ENCODE results near the gene EPN3. TPM values are rescaled to one million over a fixed set of nuclear protein-coding genes. Genes with fewer than 3 reads are reported as not detected.

Gene EPN3
- total RNA-seq, 1 experiment from 2014 or later = 0.92 TPM

DNA sequence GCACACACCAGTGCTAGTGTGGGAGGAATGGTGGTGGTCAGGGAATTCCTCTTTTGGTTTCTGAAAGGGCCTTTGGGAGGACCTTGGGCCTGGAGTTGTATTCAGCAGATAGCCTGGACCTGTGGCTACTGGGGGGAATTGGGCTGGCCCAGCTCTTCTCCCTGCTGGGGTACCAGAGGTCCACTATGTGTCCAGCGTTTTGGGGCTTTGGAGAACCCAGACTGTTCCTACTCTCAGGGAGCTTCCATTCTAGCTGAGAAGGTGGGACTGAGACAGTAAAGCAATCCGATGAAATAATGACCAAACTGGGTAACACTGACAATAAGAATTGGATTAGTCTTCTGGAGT lies 2.4 kb downstream of the EPN3 start:
- no peak for TF ChIP-seq REST (IDR thresholded peaks at IDR 0.05; ENCODE audit: insufficient read depth in 1 of 2, low read depth in 2 of 2, low read length in 1 of 2)
- no peak for TF ChIP-seq POLR2AphosphoS5 (IDR thresholded peaks at IDR 0.05; ENCODE audit: low read depth, low read length)
- TF ChIP-seq, protein P1, sequence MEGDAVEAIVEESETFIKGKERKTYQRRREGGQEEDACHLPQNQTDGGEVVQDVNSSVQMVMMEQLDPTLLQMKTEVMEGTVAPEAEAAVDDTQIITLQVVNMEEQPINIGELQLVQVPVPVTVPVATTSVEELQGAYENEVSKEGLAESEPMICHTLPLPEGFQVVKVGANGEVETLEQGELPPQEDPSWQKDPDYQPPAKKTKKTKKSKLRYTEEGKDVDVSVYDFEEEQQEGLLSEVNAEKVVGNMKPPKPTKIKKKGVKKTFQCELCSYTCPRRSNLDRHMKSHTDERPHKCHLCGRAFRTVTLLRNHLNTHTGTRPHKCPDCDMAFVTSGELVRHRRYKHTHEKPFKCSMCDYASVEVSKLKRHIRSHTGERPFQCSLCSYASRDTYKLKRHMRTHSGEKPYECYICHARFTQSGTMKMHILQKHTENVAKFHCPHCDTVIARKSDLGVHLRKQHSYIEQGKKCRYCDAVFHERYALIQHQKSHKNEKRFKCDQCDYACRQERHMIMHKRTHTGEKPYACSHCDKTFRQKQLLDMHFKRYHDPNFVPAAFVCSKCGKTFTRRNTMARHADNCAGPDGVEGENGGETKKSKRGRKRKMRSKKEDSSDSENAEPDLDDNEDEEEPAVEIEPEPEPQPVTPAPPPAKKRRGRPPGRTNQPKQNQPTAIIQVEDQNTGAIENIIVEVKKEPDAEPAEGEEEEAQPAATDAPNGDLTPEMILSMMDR (IDR thresholded peaks at IDR 0.05) = no peak
- no peak for TF ChIP-seq SIN3A (IDR thresholded peaks at IDR 0.05; ENCODE audit: borderline replicate concordance, insufficient read depth, low read depth, low read length)
- no peak for TF ChIP-seq TCF7L2 (IDR thresholded peaks at IDR 0.05; ENCODE audit: low read depth, low read length)
- Histone ChIP-seq H3K36me3 (ENCODE audit: control insufficient read depth, insufficient read depth, low read length) (no peaks in the 10 kb centered on the region; the same call in 1 of the 2 replicates), H3K4me1 (ENCODE audit: control insufficient read depth, insufficient read depth, low read length) (peaks cover 38% of the 10 kb centered on the region), H3K27me3 (ENCODE audit: control insufficient read depth, insufficient read depth, low read length) (no peaks in the 10 kb centered on the region), H3K27ac (ENCODE audit: low read length) (peak overlapping the region; percentile 23; the same call in 1 of the 2 replicates), H3K4me3 (ENCODE audit: low read depth in 2 of 2, low read length in 2 of 2) (no peak overlapping the region), H3K9me3 (ENCODE audit: control insufficient read depth, insufficient read depth, low read depth, low read length) (no peaks in the 10 kb centered on the region)
- ChIA-PET CTCF (no interaction called here), POLR2A (no interaction called here)
- DNase-seq (ENCODE audit: low read depth, low spot score) = no peak
- BruUV-seq (replicated peaks) = no TSS peak
- in situ Hi-C loops (cut with HindIII; ENCODE audit: low pct_unique_long_range_greater_than_20kb, low sequenced_read_pairs) = no loop called here
- no peak for ATAC-seq
- intact Hi-C loops (cut with micrococcal nuclease; ENCODE audit: unreplicated experiment) = loop anchor here (5.0 kb wide), 1 partner anchor 53 kb away; no protein-coding TSS in a partner anchor

GRCh38 chr17:50535407-50535806 lies 2.9 kb downstream of the EPN3 start:
- in situ Hi-C loops (cut with HindIII; ENCODE audit: low pct_unique_long_range_greater_than_20kb, low sequenced_read_pairs) (no loop called here), intact Hi-C loops (cut with micrococcal nuclease; ENCODE audit: unreplicated experiment) (no loop called here)
- H3K4me3 ChIP-seq (ENCODE audit: low read depth in 2 of 2, low read length in 2 of 2) = no peak overlapping the region
- H3K4me1 ChIP-seq (ENCODE audit: control insufficient read depth, insufficient read depth, low read length) = peaks cover 41% of the 10 kb centered on the region
- POLR2A ChIA-PET = no interaction called here
- no peak for ATAC-seq
- TF ChIP-seq, protein P1 (IDR thresholded peaks at IDR 0.05) = no peak
- TF ChIP-seq SIN3A (IDR thresholded peaks at IDR 0.05; ENCODE audit: borderline replicate concordance, insufficient read depth, low read depth, low read length) (no peak), REST (IDR thresholded peaks at IDR 0.05; ENCODE audit: insufficient read depth in 1 of 2, low read depth in 2 of 2, low read length in 1 of 2) (no peak), TCF7L2 (IDR thresholded peaks at IDR 0.05; ENCODE audit: low read depth, low read length) (no peak), POLR2AphosphoS5 (IDR thresholded peaks at IDR 0.05; ENCODE audit: low read depth, low read length) (no peak)
- BruUV-seq (replicated peaks) = no TSS peak
- no peak overlapping the region for H3K27ac ChIP-seq (ENCODE audit: low read length)
- no peaks in the 10 kb centered on the region for H3K9me3 ChIP-seq (ENCODE audit: control insufficient read depth, insufficient read depth, low read depth, low read length)
- no peak for DNase-seq (ENCODE audit: low read depth, low spot score)
- no peaks in the 10 kb centered on the region; the same call in 1 of the 2 replicates for H3K36me3 ChIP-seq (ENCODE audit: control insufficient read depth, insufficient read depth, low read length)
- no peaks in the 10 kb centered on the region for H3K27me3 ChIP-seq (ENCODE audit: control insufficient read depth, insufficient read depth, low read length)
- CTCF ChIA-PET = no interaction called here

Data from Panc1 (cell line).